GM12864 (cell line): ENCODE results near the gene MYL6.
A peak's percentile ranks its signal among the peaks of the same experiment; 100 is the strongest.
"Not testable (repeated sequence)": the region's sequence is repeated elsewhere in the genome, so short reads cannot be mapped to it uniquely, and the experiment has no call there.

ENCODE experiments used
- DNase-seq: peaks from one replicate; pipeline ENCODE4 v3.0.0-alpha.2; 2011; ENCODE audit warnings: low read depth
- H3K4me3 ChIP-seq: 2 replicates; pipeline ENCODE4 v1.5.1; 2011; ENCODE audit warnings: mild to moderate bottlenecking, low read depth, low read length, control low read depth
- TF ChIP-seq, protein P1 (sequence below): IDR thresholded peaks from 2 replicates; pipeline ENCODE4 v1.5.1; 2011; ENCODE audit warnings: low read depth, mild to moderate bottlenecking, moderate library complexity, low read length, control low read depth, inconsistent platforms; ENCODE audit errors: missing control alignments

Gene MYL6

DNA sequence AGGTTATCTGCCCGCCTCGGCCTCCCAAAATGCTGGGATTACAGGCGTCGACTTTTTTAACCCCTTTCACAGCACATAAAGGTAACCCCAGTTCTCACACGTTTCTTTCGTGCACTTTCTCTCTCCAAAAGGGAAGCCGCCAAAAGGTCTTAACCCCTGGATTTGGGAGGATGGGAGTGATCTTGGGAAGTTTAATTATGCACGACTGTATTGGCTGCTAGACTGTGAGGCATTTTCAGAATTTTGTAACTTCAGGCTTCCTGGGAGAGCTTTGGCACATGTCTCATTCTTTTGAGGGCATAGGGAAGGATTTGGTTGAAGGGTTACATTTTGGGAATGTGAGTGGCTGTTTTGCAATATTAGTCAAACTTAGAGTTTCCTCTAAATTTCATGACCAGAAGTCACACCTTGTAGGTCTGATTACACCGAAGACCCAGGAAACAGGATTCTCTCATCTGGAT, 32.6 kb downstream of the MYL6 start:
- DNase-seq, result no peak
- TF ChIP-seq, protein P1, sequence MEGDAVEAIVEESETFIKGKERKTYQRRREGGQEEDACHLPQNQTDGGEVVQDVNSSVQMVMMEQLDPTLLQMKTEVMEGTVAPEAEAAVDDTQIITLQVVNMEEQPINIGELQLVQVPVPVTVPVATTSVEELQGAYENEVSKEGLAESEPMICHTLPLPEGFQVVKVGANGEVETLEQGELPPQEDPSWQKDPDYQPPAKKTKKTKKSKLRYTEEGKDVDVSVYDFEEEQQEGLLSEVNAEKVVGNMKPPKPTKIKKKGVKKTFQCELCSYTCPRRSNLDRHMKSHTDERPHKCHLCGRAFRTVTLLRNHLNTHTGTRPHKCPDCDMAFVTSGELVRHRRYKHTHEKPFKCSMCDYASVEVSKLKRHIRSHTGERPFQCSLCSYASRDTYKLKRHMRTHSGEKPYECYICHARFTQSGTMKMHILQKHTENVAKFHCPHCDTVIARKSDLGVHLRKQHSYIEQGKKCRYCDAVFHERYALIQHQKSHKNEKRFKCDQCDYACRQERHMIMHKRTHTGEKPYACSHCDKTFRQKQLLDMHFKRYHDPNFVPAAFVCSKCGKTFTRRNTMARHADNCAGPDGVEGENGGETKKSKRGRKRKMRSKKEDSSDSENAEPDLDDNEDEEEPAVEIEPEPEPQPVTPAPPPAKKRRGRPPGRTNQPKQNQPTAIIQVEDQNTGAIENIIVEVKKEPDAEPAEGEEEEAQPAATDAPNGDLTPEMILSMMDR, result no peak
- peak overlapping the region; percentile 59 for H3K4me3 ChIP-seq

DNA sequence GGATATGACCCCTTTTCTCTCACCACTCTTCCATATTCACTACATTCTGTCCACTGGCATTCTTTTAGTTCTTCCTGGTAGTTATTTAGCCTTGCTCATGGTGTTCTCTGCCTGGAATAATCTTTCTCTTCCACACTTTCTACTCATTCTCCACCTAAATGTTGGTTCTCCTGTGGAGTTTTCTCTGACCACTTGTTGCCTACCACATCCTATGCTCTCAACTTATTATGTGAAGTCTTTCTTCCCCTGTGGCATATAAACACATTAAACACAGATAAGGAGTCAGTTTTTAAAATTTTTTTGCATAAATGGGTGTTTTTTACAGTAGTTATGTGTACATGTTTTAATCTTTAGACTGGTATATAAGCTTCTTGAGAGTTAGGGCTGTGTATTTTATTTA, 34.4 kb downstream of the MYL6 start:
- TF ChIP-seq, protein P1, result no peak

DNA sequence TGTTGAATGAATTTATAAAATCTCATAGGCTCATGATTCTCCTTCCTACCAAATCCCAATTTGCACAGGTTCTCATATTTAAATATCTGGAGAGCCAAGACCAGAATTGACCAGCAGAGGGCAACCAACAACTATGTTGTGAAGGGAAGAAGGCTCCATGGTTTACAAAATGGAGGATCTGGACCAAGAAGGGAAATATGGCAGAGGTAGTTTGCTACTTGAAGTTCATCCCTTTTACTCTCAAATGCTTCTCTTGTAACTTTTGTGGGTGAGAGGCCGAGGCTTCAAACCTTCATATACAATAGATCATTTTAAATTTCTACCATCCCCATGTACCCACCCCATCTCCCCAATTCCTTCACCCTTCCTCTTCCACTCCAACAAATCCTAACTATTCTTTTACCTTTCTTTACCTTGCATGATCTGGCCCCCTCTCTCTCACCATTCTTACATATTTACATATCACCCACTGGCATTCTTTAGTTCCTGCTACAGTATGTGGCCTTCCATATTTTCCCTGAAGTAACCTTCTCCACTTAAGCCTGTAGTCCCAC, 34.9 kb downstream of the MYL6 start:
- TF ChIP-seq, protein P1, result peak; percentile 71
- DNase-seq, result peak; percentile 79
- no peak overlapping the region for H3K4me3 ChIP-seq

More for the DNA sequence above, 34.4 kb downstream of the MYL6 start:
- no peak for DNase-seq
- no peak overlapping the region for H3K4me3 ChIP-seq

DNA sequence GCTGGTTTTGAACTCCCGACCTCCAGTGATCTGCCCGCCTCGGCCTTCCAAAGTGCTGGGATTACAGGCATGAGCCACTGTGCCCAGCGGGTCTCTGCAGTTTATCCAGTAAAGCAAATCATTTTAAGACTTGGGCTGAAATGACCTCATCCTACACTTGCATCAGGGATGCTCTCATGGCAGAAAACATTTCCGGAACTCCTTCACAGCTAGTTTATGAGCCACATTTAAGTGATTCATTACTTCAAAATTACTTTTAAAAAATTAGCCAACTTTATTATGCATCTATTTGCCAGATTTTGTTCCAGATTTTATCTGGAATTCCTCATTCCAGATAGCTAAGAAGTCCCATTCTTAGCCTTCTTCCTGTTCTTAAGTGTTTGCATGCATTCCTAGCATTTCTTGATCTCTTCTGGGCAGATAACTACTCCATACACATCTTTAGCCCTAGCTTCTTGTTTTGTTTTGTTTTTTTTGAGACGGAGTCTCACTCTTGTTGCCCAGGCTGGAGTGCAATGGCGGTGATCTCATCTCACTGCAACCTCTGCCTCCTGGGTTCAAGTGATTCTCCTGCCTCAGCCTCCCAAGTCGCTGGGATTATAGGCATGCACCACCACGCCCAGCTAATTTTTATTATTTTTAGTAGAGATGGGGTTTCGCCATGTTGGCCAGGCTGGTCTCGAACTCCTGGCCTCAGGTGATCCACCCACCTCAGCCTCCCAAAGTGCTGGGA, 38.8 kb downstream of the MYL6 start:
- H3K4me3 ChIP-seq, DNase-seq: not testable (repeated sequence)

DNA sequence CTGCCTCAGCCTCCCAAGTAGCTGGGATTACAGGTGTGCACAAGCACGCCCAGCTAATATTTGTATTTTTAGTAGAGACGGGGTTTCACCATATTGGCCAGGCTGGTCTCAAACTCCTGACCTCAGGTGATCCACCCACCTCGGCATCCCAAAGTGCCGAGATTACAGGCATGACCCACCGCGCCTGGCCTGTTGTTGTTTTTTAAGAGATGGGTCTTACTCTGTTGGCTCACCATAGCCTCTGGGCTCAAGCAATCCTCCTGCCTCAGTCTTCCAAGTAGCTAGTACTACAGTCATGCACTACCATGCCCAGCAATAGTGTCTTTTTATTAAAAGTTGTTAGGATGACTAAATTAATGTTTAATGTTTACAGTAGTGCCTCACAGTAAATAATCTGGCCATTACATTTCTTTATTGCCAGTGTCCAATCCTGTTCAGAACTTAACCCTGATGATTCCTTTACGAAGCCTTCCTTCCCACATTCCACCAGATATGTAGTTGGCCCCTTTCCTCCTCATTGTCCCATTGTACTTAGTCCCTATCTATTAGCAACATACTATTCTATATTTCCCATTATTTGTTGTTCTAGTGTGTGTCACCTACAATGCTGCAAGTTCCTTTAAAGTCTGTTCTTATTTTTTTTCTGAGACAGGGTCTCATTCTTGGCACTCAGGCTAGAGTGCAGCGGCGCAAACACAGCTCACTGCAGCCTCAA, 39.9 kb downstream of the MYL6 start:
- DNase-seq, result no peak
- TF ChIP-seq, protein P1, result no peak
- no peak overlapping the region for H3K4me3 ChIP-seq

DNA sequence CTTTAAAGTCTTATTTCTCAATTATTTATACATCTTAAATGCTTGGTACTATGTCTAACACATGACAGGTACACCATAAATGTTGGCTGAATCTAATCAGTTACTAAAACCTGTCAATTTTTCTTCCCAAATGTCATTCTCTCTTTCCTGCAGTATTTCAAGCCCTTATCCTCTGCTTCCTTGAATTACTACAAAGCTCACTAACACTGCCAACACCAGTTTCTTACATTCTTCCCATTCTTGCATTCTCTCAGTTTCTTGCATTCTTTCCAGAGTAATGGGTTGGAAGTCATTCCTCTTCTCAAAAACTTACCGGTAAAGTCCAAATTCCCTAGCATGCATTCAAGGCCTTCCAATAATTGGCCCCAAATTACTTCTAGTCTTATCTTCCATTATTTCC, 40.7 kb downstream of the MYL6 start:
- no peak for DNase-seq
- no peak overlapping the region for H3K4me3 ChIP-seq

DNA sequence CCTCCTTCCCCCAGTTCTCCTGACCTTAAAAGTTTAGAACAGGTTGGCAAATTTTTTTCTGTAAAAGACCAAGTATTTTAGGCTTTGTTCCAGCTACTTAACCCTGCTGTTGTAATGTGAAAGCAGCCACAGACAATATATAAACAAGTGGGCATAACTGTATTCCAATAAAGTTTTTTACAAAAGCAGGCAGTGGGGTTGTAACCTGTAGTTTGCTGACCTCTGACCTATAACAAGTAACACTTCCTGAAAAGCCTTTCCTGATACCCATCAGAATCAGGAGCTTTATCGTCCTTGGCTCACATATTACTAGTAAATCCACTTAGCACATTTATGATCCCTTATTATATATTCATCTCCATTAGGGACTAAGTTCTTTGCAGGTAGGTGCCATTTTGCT, 44.2 kb downstream of the MYL6 start:
- no peak for DNase-seq
- H3K4me3 ChIP-seq, result no peak overlapping the region
- TF ChIP-seq, protein P1, result no peak

More for the DNA sequence above, 40.7 kb downstream of the MYL6 start:
- TF ChIP-seq, protein P1, result no peak
